PC-3 (cell line): ENCODE measurements around the gene C6. TPM values are rescaled to one million over a fixed set of nuclear protein-coding genes. Genes with fewer than 3 reads are reported as not detected.
"Not testable (repeated sequence)": the region's sequence is repeated elsewhere in the genome, so short reads cannot be mapped to it uniquely, and the experiment has no call there.

Source experiments
- ATAC-seq: fragments of 200-7000 bp; cut with Tn5 transposase; 2 replicates; pipeline ENCODE4 v1.9.1; 2020; ENCODE audit warnings: mild to moderate bottlenecking, moderate library complexity
- BruUV-seq: library from RNA; stranded (reverse); fragments of 400-500 nt; replicated peaks from 2 replicates; lab custom pipeline; 2021; lab: Mats Ljungman, UMichigan
- CTCF ChIA-PET: fragments of 300-600 bp; sonication (Branson Sonifier 250); formaldehyde crosslinking; loops from one replicate; lab custom pipeline; 2022; ENCODE audit warnings: antibody characterized with exemption; lab: Charles Lee
- POLR2A ChIA-PET: fragments of 300-600 bp; sonication (Branson Sonifier 250); formaldehyde crosslinking; loops from one replicate; lab custom pipeline; 2022; ENCODE audit warnings: antibody characterized with exemption; ENCODE audit not compliant: unreplicated experiment; lab: Charles Lee
- DNase-seq: peaks from one replicate; pipeline ENCODE4 v3.0.0-alpha.2; 2015
- H2AFZ ChIP-seq: fragments of 300-600 bp; sonication (generic); 2 replicates; pipeline ENCODE4 v1.6.0; 2016; ENCODE audit warnings: antibody characterized with exemption, low read length
- H3F3A ChIP-seq: fragments of 300-600 bp; sonication (generic); one replicate; pipeline ENCODE4 v1.6.0; 2017; ENCODE audit warnings: antibody characterized with exemption, low read length, control low read depth, mild to moderate bottlenecking; ENCODE audit not compliant: unreplicated experiment
- H3K27ac ChIP-seq: fragments of 300-600 bp; sonication (generic); 2 replicates; pipeline ENCODE4 v1.5.1; 2016; ENCODE audit warnings: mild to moderate bottlenecking, low read length
- H3K27me3 ChIP-seq: fragments of 300-600 bp; sonication (generic); 2 replicates; pipeline ENCODE4 v1.6.1; 2016; ENCODE audit warnings: low read length, mixed read lengths
- H3K36me3 ChIP-seq: fragments of 300-600 bp; sonication (generic); 2 replicates; pipeline ENCODE4 v1.6.1; 2016; ENCODE audit warnings: low read depth, mixed run types, low read length, mixed read lengths
- H3K4me1 ChIP-seq: fragments of 300-600 bp; sonication (generic); 2 replicates; pipeline ENCODE4 v1.5.1; 2016; ENCODE audit warnings: low read length; ENCODE audit not compliant: insufficient read depth
- H3K4me2 ChIP-seq: fragments of 300-600 bp; sonication (generic); 2 replicates; pipeline ENCODE4 v1.6.0; 2016; ENCODE audit warnings: low read length
- H3K4me3 ChIP-seq: fragments of 300-600 bp; sonication (generic); 2 replicates; pipeline ENCODE4 v1.5.1; 2016; ENCODE audit warnings: mild to moderate bottlenecking, low read length, mixed read lengths
- H3K79me2 ChIP-seq: fragments of 300-600 bp; sonication (generic); 2 replicates; pipeline ENCODE4 v1.6.1; 2017; ENCODE audit warnings: low read length, mixed read lengths
- H3K9ac ChIP-seq: fragments of 300-600 bp; sonication (generic); 2 replicates; pipeline ENCODE4 v1.6.0; 2016; ENCODE audit warnings: mild to moderate bottlenecking, low read length
- H3K9me2 ChIP-seq: fragments of 300-600 bp; sonication (generic); replicated peaks from 2 replicates; pipeline ENCODE4 v1.6.1; 2016; ENCODE audit warnings: mixed run types, low read length, mixed read lengths
- H3K9me3 ChIP-seq: fragments of 300-600 bp; sonication (generic); 2 replicates; pipeline ENCODE4 v1.6.1; 2016; ENCODE audit warnings: low read length, mixed read lengths
- H4K20me1 ChIP-seq: fragments of 300-600 bp; sonication (generic); 2 replicates; pipeline ENCODE4 v1.6.1; 2016; ENCODE audit warnings: low read length, mixed read lengths
- CTCF ChIP-seq: fragments of 300-600 bp; sonication (generic); conservative IDR thresholded peaks from 2 replicates; pipeline ENCODE4 v1.5.1; 2017; ENCODE audit warnings: antibody characterized with exemption, low read depth, mild to moderate bottlenecking, low read length
- EZH2 ChIP-seq: fragments of 300-600 bp; sonication (generic); IDR thresholded peaks from one replicate; pipeline ENCODE4 v1.6.1; 2017; ENCODE audit warnings: antibody characterized with exemption, mild to moderate bottlenecking, low read length; ENCODE audit not compliant: unreplicated experiment
- EZH2phosphoT487 ChIP-seq: fragments of 300-600 bp; sonication (generic); IDR thresholded peaks from 2 replicates; pipeline ENCODE4 v1.6.1; 2018; ENCODE audit warnings: mild to moderate bottlenecking, antibody characterized with exemption, low read length, borderline replicate concordance
- intact Hi-C: fragments of 100-400 bp; cut with micrococcal nuclease; formaldehyde crosslinking; loops from 2 replicates; pipeline ENCODE4 v1.9.0; 2023
- total RNA-seq: library from RNA; depleted of rRNA; stranded (reverse); fragments of >200 nt; gene quantifications from 2 replicates; pipeline ENCODE4 v1.2.3, GENCODE V29; 2014

C6 gene
- total RNA-seq, 1 experiment from 2014 or later = not detected

- Histone ChIP-seq H3K9ac (no peak overlapping the region), H3K9me3 (no peaks in the 10 kb centered on the region), H4K20me1 (no peaks in the 10 kb centered on the region), H3K4me2 (no peak overlapping the region), H3F3A (no peaks in the 10 kb centered on the region), H3K4me3 (no peak overlapping the region), H3K9me2 (no peaks in the 10 kb centered on the region), H3K79me2 (no peaks in the 10 kb centered on the region), H3K27ac (no peak overlapping the region), H3K4me1 (no peaks in the 10 kb centered on the region), H2AFZ (no peak overlapping the region), H3K27me3 (no peaks in the 10 kb centered on the region), H3K36me3 (no peaks in the 10 kb centered on the region)
- CTCF ChIA-PET = no interaction called here
- ATAC-seq (no peak), DNase-seq (no peak)
- POLR2A ChIA-PET = no interaction called here
- intact Hi-C loops = no loop called here
- no TSS peak for BruUV-seq
- TF ChIP-seq CTCF (no peak), EZH2 (no peak), EZH2phosphoT487 (no peak)
These were observed 397 bp downstream of the C6 start for GRCh38 chr5:41212935-41213334.

- Histone ChIP-seq H4K20me1 (no peaks in the 10 kb centered on the region), H3K27ac (no peak overlapping the region), H3K4me3 (no peak overlapping the region), H3K79me2 (no peaks in the 10 kb centered on the region), H2AFZ (no peak overlapping the region), H3F3A (no peaks in the 10 kb centered on the region), H3K27me3 (no peaks in the 10 kb centered on the region), H3K9ac (no peak overlapping the region), H3K9me2 (no peaks in the 10 kb centered on the region), H3K9me3 (no peaks in the 10 kb centered on the region), H3K4me1 (no peaks in the 10 kb centered on the region), H3K36me3 (no peaks in the 10 kb centered on the region), H3K4me2 (no peak overlapping the region)
- intact Hi-C loops = no loop called here
- ChIA-PET POLR2A (interaction anchor here (0.7 kb wide), 2 partner anchors 21 to 389 kb away, joined by 4 read pairs; no protein-coding TSS in a partner anchor), CTCF (no interaction called here)
- DNase-seq (no peak), ATAC-seq (no peak)
- TF ChIP-seq EZH2 = no peak
- no peak for TF ChIP-seq EZH2phosphoT487
- no peak for TF ChIP-seq CTCF
- BruUV-seq = no TSS peak
These were observed 1.9 kb downstream of the C6 start for GRCh38 chr5:41211417-41211816.

- H3K27ac ChIP-seq, H3K9ac ChIP-seq, POLR2A ChIA-PET, H3K4me2 ChIP-seq, H2AFZ ChIP-seq, H3F3A ChIP-seq, H3K9me3 ChIP-seq, CTCF ChIA-PET, ATAC-seq, H3K4me3 ChIP-seq, H3K79me2 ChIP-seq, H3K4me1 ChIP-seq, H3K9me2 ChIP-seq, intact Hi-C loops, DNase-seq, H3K27me3 ChIP-seq, BruUV-seq, H3K36me3 ChIP-seq, H4K20me1 ChIP-seq: not testable (repeated sequence)
These were observed 7.9 kb downstream of the C6 start for GRCh38 chr5:41205475-41205874.
